Neutrophil (primary cell): ENCODE measurements around the gene ACSM2A.
"Not testable (repeated sequence)": the region's sequence is repeated elsewhere in the genome, so short reads cannot be mapped to it uniquely, and the experiment has no call there.

Source experiments
- H3K27ac ChIP-seq: fragments of 200-600 bp; sonication (generic); 2 replicates; pipeline ENCODE4 v1.5.1; 2016; ENCODE audit warnings: mild to moderate bottlenecking, moderate library complexity
- H3K27me3 ChIP-seq: fragments of 200-600 bp; sonication (generic); 2 replicates; pipeline ENCODE4 v1.6.0; 2016; ENCODE audit warnings: mild to moderate bottlenecking
- H3K36me3 ChIP-seq: fragments of 200-600 bp; sonication (generic); 2 replicates; pipeline ENCODE4 v1.5.1; 2017
- H3K4me1 ChIP-seq, 2 experiments: fragments of 200-600 bp in 1 of 2; sonication (generic) in 1 of 2; 1 replicate in 1 of 2; 2 replicates in 1 of 2; pipeline versions ENCODE4 v1.5.1 to v1.6.1; 2013 to 2016; ENCODE audit warnings: low read depth in 1 of 2, low read length in 1 of 2, mild to moderate bottlenecking in 1 of 2, moderate library complexity in 1 of 2; ENCODE audit not compliant: control insufficient read depth in 1 of 2, insufficient read depth in 1 of 2
- H3K4me3 ChIP-seq, 2 experiments: fragments of 200-600 bp in 1 of 2; sonication (generic) in 1 of 2; 1 replicate in 1 of 2; 2 replicates in 1 of 2; pipeline ENCODE4 v1.5.1; 2013 to 2016; ENCODE audit warnings: low read depth in 1 of 2, low read length in 1 of 2, mild to moderate bottlenecking in 1 of 2, moderate library complexity in 1 of 2
- H3K9me3 ChIP-seq: fragments of 200-600 bp; sonication (generic); 2 replicates; pipeline ENCODE4 v1.5.1; 2016
- TF ChIP-seq, protein P1 (sequence below): fragments of 200-600 bp; sonication (generic); IDR thresholded peaks from 2 replicates; pipeline ENCODE4 v1.5.1; 2016; ENCODE audit warnings: antibody characterized with exemption

The ACSM2A gene

DNA sequence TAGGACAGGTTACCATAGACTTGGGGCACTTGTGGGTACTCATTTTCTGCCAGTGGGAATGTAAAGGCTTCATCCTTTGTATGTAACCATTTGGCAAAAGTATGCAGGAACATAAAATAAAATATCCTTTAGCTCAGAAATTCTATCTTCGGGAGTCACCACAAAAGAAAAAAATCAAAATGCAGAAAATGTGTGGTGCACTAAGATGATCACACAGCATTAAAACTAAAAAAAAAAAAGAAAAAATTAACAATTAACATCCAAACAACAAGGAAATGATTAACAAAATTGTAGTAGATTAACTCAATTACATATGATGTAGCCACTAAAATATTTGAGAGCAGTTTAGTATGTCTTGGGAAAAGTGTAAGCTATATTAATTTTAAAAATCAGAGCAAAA is 10.6 kb upstream of the ACSM2A start:
- not testable (repeated sequence) for H3K9me3 ChIP-seq, H3K4me3 ChIP-seq, H3K27ac ChIP-seq, H3K4me1 ChIP-seq, H3K27me3 ChIP-seq, H3K36me3 ChIP-seq

DNA sequence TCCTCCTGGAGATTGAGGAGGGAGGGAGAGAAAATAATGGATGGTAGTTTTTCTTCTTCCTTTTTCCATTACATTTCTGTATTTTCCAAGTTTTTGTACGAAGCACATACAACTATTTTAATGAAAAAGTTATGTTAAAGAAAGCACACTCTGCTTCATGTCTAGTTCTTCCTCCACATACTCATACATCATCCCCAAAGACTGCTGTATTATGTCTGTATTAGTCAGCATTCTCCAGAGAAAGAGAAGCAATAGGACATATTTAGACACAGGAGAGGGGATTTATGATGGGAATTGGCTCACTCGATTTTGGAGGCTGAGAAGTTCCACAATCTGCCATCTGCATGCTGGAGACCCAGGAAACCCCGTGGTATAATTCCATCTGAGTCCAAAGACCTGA is 10.1 kb upstream of the ACSM2A start:
- Histone ChIP-seq H3K27me3 (no peaks in the 10 kb centered on the region), H3K4me1 (no peaks in the 10 kb centered on the region), H3K9me3 (no peaks in the 10 kb centered on the region), H3K27ac (no peak overlapping the region), H3K4me3 (no peak overlapping the region), H3K36me3 (no peaks in the 10 kb centered on the region)
- TF ChIP-seq, protein P1, sequence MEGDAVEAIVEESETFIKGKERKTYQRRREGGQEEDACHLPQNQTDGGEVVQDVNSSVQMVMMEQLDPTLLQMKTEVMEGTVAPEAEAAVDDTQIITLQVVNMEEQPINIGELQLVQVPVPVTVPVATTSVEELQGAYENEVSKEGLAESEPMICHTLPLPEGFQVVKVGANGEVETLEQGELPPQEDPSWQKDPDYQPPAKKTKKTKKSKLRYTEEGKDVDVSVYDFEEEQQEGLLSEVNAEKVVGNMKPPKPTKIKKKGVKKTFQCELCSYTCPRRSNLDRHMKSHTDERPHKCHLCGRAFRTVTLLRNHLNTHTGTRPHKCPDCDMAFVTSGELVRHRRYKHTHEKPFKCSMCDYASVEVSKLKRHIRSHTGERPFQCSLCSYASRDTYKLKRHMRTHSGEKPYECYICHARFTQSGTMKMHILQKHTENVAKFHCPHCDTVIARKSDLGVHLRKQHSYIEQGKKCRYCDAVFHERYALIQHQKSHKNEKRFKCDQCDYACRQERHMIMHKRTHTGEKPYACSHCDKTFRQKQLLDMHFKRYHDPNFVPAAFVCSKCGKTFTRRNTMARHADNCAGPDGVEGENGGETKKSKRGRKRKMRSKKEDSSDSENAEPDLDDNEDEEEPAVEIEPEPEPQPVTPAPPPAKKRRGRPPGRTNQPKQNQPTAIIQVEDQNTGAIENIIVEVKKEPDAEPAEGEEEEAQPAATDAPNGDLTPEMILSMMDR, result no peak

DNA sequence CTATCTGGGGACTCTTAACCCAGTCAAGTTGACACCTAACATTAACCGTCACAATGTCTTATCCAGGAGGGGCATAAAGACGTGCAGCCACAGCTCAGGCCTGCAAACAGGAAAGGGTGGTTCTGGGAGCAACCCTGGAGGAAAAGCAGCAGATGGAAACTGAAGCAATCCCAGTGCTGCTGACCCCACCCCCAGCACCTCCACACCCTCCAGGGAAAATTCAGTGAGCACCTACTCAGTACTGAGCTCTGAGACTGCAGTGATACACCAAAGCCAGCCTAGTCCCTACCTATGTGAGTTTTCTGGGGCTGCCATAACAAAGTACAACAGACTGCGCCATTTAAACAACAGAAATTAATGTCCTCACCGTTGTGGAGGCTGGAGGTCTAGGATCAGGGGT is 9.5 kb upstream of the ACSM2A start:
- not testable (repeated sequence) for H3K27me3 ChIP-seq, H3K4me1 ChIP-seq, H3K27ac ChIP-seq, H3K36me3 ChIP-seq, H3K4me3 ChIP-seq, H3K9me3 ChIP-seq

DNA sequence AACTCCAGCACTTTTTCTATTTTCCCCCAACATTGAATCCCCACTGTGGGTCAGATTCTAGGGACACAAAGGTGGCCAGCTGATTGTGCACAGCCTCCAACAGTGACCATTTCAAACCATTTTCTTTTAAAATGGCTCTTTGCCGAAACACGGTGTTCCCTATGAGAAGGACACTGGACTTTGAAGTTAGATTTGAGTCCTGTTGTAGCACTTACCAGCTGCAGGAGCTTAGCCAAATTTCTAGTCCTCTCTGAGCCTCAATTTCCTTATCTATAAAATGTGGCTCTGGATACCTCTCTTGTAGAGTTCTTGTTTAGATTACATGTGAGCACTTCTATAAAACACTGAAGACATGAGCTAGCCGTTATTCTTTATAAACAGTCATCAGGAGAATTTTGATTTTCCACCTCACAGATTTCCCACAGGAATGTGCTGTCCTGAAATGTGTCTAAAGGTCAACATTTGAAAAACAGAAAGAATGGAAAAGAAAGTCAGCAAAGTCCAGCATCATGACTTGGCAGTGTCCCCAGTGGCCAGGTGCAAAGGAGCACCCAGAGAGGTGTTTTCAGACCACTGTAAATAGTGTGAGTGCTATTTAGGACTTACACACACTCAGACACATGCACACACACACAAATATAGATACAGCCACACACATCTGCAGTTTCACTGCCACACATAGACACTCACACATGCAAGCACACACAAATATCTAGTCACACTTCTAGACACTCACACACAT is 4.5 kb upstream of the ACSM2A start:
- not testable (repeated sequence) for H3K4me3 ChIP-seq, H3K27ac ChIP-seq, H3K4me1 ChIP-seq, H3K27me3 ChIP-seq, H3K9me3 ChIP-seq, H3K36me3 ChIP-seq

DNA sequence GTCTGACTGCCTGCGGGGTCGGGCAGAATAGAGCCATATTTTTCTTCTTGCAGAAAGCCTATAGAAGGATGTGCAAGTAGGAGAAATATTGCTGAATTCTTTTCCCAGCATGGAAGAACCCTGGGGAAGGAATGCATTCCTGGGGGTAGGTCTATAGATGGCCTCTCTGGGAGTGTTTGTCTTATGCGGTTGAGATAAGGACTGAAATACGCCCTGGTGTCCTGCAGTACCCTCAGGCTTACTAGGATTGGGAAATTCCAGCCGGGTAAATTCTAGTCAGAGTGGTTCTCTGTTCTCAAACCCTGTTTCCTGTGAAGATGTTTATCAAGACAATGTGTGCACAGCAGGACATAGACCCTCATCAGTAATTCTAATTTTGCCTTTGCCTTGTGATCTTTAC is 2.3 kb downstream of the ACSM2A start:
- H3K36me3 ChIP-seq, H3K4me1 ChIP-seq, H3K9me3 ChIP-seq, H3K27ac ChIP-seq, H3K4me3 ChIP-seq, H3K27me3 ChIP-seq: not testable (repeated sequence)

DNA sequence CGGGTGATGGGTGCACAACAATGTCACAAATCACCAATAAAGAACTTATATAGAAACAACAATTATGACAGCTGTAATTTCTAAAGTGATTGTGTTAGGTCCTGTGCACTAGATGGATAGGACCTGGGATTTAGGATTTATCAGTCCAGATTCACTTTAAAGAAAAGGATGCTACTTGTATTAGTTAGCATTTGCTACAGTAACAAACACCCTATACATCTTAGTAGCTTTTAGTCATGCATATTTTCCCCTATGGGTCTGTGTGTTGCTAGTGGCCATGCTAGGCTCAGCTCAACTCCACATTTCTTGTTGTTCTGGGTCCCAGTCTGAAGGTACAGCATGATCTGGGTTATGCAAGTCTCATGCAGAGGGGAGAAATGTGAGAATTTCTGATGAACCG is 7.9 kb downstream of the ACSM2A start:
- H3K27me3 ChIP-seq, H3K4me3 ChIP-seq, H3K27ac ChIP-seq, H3K9me3 ChIP-seq, H3K4me1 ChIP-seq, H3K36me3 ChIP-seq: not testable (repeated sequence)

DNA sequence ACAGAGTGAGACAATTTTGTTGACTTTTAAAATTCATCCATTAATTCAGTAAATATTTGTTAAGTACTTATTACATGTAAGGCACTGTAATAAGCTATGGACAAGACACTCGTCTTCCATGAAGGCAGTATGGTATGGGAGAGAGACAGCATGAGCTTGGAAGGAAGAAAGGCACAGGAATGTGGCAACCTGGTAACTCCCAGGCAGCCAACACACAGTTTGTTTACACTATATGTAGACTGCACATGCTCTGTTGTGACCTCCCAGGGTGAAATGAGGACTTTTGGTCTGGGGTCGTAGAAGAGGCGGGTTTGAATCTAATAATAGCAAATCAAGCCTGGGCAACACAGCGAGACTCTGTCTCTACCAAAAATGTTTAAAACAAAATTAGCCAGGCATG is 9.0 kb downstream of the ACSM2A start:
- H3K36me3 ChIP-seq, H3K27ac ChIP-seq, H3K27me3 ChIP-seq, H3K9me3 ChIP-seq, H3K4me3 ChIP-seq, H3K4me1 ChIP-seq: not testable (repeated sequence)

DNA sequence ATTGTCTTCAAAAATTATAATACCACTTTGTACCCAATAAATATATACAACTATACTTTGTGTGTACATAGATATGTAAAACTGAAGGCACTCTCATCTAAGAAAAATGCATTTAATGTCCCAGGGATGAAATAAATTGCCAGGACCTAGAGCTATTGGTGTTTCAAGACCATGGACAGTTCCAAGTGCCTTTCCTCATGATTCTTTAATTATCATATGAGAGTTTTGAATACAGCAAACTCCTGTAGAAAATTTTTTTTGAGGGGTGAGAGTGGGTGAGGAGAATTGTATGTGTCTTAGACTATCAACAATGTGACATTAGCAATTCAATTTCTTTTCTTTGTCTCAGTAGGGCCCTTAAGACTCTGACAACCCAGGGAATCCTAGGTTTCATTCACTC is 17.6 kb downstream of the ACSM2A start:
- H3K4me3 ChIP-seq, H3K36me3 ChIP-seq, H3K27me3 ChIP-seq, H3K27ac ChIP-seq, H3K9me3 ChIP-seq, H3K4me1 ChIP-seq: not testable (repeated sequence)

DNA sequence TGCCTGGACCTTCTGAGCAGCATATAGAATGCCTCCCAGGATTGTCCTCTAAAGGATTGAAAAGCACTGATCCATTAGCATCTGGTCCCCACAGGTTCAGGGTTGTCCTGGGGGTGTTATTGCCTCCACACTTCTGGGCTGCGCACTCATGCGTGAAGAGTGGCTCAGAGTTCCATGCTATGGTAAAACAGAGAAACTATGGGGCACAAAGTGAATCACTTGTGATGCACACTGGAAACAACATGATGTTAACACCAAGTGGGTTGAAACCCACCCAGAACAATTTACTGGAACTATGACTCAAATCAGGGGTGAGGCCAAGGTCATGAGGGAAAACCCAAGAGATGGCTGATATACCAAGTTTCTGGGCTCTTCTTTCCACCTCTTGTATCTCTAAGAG is 18.6 kb downstream of the ACSM2A start:
- H3K4me3 ChIP-seq, H3K27ac ChIP-seq, H3K4me1 ChIP-seq, H3K36me3 ChIP-seq, H3K27me3 ChIP-seq, H3K9me3 ChIP-seq: not testable (repeated sequence)

DNA sequence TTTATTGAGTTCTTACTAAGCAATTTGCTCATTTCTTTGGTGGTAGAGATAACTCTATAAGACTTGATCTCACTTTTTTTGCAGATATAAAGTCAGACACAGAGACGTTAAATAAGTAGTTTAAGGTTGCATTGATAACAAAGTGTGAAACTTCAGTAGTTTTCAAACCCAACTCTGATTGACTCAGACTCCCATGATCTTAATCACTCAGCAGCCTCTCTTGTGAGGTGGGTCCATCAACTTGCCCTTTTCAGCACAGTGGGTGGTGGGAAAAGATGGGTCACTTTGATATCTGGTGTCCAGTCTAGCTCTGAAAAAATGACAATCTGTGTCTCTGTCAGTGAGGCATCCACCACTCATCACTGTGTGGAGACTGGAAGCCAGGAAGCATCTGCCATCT is 19.4 kb downstream of the ACSM2A start:
- H3K36me3 ChIP-seq, H3K27me3 ChIP-seq: not testable (repeated sequence)

DNA sequence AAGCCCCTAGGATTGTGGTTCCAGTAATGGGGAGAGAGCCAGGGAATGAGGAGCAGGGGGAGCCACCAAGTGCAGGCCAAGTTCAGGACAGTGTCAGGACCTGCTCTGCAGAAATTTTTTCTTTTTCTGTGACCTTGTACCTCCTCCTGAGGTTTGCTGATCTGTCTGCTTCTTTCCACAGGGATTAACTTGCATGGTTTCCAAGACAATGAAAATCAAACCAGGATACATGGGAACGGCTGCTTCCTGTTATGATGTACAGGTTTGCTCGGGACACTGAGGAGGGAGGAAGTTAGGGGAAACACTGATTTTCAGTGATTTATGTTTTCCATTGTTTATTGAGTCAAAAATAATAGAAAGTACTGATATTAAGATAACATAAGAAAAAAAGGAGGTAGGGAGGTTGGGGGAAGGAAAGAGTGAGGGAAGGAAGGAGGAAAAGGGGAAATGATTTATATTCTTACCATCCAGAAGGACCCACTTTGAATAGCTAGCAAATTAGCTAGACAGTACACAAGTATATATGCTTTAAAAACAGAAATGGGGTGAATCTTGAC is 25.9 kb downstream of the ACSM2A start:
- not testable (repeated sequence) for H3K36me3 ChIP-seq, H3K27me3 ChIP-seq

More for the DNA sequence above, 19.4 kb downstream of the ACSM2A start:
- H3K4me1 ChIP-seq, H3K27ac ChIP-seq, H3K4me3 ChIP-seq, H3K9me3 ChIP-seq: not testable (repeated sequence)

DNA sequence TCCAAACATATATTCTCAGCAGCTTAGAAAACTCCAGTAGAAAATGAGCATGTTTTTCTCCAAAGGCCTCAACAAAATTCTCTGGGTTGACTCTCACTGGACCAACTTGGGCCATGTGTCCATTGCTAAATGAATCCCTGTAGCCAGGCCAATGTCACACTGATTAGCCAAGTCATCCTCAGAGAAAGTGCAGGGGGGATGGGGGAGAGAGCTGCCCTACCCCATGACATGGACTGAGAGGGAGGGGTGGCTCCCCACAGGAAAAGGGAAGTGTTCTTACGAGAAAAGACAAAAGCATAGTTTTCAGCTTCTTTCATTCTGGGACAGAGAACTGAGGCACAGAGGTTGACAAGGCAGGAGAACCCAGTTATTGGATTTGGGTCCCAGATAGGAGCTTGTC is 32.7 kb downstream of the ACSM2A start:
- H3K27me3 ChIP-seq, result not testable (repeated sequence)

More for the DNA sequence above, 25.9 kb downstream of the ACSM2A start:
- not testable (repeated sequence) for H3K9me3 ChIP-seq, H3K4me3 ChIP-seq, H3K4me1 ChIP-seq, H3K27ac ChIP-seq

More for the DNA sequence above, 32.7 kb downstream of the ACSM2A start:
- H3K4me1 ChIP-seq, H3K27ac ChIP-seq, H3K9me3 ChIP-seq, H3K4me3 ChIP-seq, H3K36me3 ChIP-seq: not testable (repeated sequence)
